Osteoblast (primary cell): ENCODE data around the gene DBX2. TPM values are rescaled to one million over a fixed set of nuclear protein-coding genes. Genes with fewer than 3 reads are reported as not detected.
"Not testable (repeated sequence)": the region's sequence is repeated elsewhere in the genome, so short reads cannot be mapped to it uniquely, and the experiment has no call there.

ENCODE experiments used
- DNase-seq: peaks from one replicate; pipeline ENCODE4 v3.0.0; 2011; ENCODE audit warnings: low spot score, mixed read lengths; ENCODE audit not compliant: insufficient read length; ENCODE audit errors: missing footprints
- H2AFZ ChIP-seq: 2 replicates; pipeline ENCODE4 v1.6.0; 2011; ENCODE audit warnings: mild to moderate bottlenecking, low read length
- H3K27ac ChIP-seq: 2 replicates; pipeline ENCODE4 v1.5.1; 2011; ENCODE audit warnings: mild to moderate bottlenecking, low read depth, low read length, moderate library complexity
- H3K27me3 ChIP-seq: 2 replicates; pipeline ENCODE4 v1.6.0; 2012; ENCODE audit warnings: mild to moderate bottlenecking, control low read depth, inconsistent platforms, low read length, moderate library complexity; ENCODE audit not compliant: insufficient read depth
- H3K36me3 ChIP-seq: 2 replicates; pipeline ENCODE4 v1.5.1; 2011; ENCODE audit warnings: mild to moderate bottlenecking, low read length, control low read depth, moderate library complexity; ENCODE audit not compliant: insufficient read depth
- H3K4me1 ChIP-seq: 2 replicates; pipeline ENCODE4 v1.5.1; 2011; ENCODE audit warnings: mild to moderate bottlenecking, low read length, control low read depth, moderate library complexity; ENCODE audit not compliant: insufficient read depth
- H3K4me2 ChIP-seq: 2 replicates; pipeline ENCODE4 v1.6.0; 2011; ENCODE audit warnings: mild to moderate bottlenecking, low read length; ENCODE audit not compliant: insufficient read depth
- H3K4me3 ChIP-seq: fragments of 200-600 bp; sonication (generic); 3 replicates; pipeline ENCODE4 v1.5.1; 2012; ENCODE audit warnings: mild to moderate bottlenecking, low read length, inconsistent platforms; ENCODE audit not compliant: insufficient read depth
- H3K79me2 ChIP-seq: 2 replicates; pipeline ENCODE4 v1.6.0; 2012; ENCODE audit warnings: mild to moderate bottlenecking, low read length, control low read depth, inconsistent platforms; ENCODE audit not compliant: insufficient read depth
- H3K9me3 ChIP-seq: 2 replicates; pipeline ENCODE4 v1.5.1; 2011; ENCODE audit warnings: low read depth, low read length, control low read depth
- H4K20me1 ChIP-seq: 2 replicates; pipeline ENCODE4 v1.6.0; 2012; ENCODE audit warnings: mild to moderate bottlenecking, low read length, control low read depth; ENCODE audit not compliant: insufficient read depth
- total RNA-seq: library from RNA; depleted of rRNA; stranded (reverse); fragments of >200 nt; gene quantifications from 2 replicates; pipeline ENCODE4 v1.2.3, GENCODE V29; 2012
- TF ChIP-seq, protein P1 (sequence below): IDR thresholded peaks from 2 replicates; pipeline ENCODE4 v1.5.1; 2011; ENCODE audit warnings: mild to moderate bottlenecking, low read depth, low read length, moderate library complexity; ENCODE audit errors: extremely low read depth

Gene DBX2
- total RNA-seq, 1 donor: not detected

- Histone ChIP-seq H3K4me2 (no peak overlapping the region), H3K4me3 (no peak overlapping the region), H3K9me3 (no peaks in the 10 kb centered on the region), H3K36me3 (no peaks in the 10 kb centered on the region), H3K79me2 (no peaks in the 10 kb centered on the region), H2AFZ (no peak overlapping the region), H3K27ac (no peak overlapping the region), H3K4me1 (no peaks in the 10 kb centered on the region), H3K27me3 (no peaks in the 10 kb centered on the region), H4K20me1 (no peaks in the 10 kb centered on the region)
- no peak for DNase-seq
- TF ChIP-seq, protein P1, sequence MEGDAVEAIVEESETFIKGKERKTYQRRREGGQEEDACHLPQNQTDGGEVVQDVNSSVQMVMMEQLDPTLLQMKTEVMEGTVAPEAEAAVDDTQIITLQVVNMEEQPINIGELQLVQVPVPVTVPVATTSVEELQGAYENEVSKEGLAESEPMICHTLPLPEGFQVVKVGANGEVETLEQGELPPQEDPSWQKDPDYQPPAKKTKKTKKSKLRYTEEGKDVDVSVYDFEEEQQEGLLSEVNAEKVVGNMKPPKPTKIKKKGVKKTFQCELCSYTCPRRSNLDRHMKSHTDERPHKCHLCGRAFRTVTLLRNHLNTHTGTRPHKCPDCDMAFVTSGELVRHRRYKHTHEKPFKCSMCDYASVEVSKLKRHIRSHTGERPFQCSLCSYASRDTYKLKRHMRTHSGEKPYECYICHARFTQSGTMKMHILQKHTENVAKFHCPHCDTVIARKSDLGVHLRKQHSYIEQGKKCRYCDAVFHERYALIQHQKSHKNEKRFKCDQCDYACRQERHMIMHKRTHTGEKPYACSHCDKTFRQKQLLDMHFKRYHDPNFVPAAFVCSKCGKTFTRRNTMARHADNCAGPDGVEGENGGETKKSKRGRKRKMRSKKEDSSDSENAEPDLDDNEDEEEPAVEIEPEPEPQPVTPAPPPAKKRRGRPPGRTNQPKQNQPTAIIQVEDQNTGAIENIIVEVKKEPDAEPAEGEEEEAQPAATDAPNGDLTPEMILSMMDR: no peak
These were observed 57.7 kb downstream of the DBX2 start for GRCh38 chr12:44993161-44993560.

DNA sequence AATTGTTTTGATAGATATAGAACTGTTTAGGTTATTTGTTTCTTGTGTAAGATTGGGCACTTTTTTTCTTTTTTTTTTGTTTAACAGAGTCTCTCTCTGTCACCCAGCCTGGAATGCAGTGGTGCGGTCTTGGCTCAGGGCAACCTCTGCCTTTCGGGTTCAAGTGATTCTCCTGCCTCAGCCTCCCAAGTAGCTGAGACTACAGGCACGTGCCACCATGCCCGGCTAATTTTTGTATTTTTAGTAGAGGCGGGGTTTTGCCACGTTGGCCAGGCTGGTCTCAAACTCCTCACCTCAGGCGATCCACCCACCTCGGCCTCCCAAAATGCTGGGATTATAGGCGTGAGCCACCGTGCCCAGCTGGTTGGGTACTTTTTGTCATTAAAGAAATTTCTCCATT is 66.0 kb downstream of the DBX2 start:
- H3K9me3 ChIP-seq, H3K27ac ChIP-seq, H3K4me3 ChIP-seq, H3K4me2 ChIP-seq, H2AFZ ChIP-seq, DNase-seq, H3K27me3 ChIP-seq, H3K4me1 ChIP-seq, H4K20me1 ChIP-seq, H3K79me2 ChIP-seq, H3K36me3 ChIP-seq: not testable (repeated sequence)

- no peak overlapping the region for H3K27ac ChIP-seq
- H2AFZ ChIP-seq: no peak overlapping the region
- H3K4me2 ChIP-seq: no peak overlapping the region
- TF ChIP-seq, protein P1: no peak
- no peaks in the 10 kb centered on the region for H4K20me1 ChIP-seq
- no peaks in the 10 kb centered on the region for H3K9me3 ChIP-seq
- H3K36me3 ChIP-seq: no peaks in the 10 kb centered on the region
- H3K4me3 ChIP-seq: no peak overlapping the region
- DNase-seq: no peak
- H3K4me1 ChIP-seq: no peaks in the 10 kb centered on the region
- no peaks in the 10 kb centered on the region for H3K79me2 ChIP-seq
- no peaks in the 10 kb centered on the region for H3K27me3 ChIP-seq
These were observed 71.0 kb downstream of the DBX2 start for GRCh38 chr12:44979918-44980317.

DNA sequence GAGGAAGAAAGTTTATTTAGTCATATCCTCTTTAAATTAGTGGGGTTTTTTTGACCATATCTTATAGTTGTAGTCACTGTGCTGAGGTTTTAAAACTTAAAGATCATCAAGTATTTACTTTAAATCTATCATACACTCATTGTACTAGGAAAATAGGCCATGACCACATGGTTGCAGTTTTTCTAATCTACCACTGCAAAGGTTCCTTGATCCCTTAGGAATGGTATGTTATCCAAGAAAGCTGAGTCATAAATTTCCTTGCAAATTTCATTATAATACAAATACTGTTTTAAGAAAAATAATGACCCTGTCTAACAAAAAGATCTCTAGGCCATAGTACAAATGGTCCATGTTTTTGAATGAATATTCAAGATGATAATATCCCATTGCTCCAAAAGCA is 74.7 kb downstream of the DBX2 start:
- Histone ChIP-seq H4K20me1 (no peaks in the 10 kb centered on the region), H3K4me1 (no peaks in the 10 kb centered on the region), H3K4me2 (no peak overlapping the region), H3K27ac (no peak overlapping the region), H3K27me3 (no peaks in the 10 kb centered on the region), H3K79me2 (no peaks in the 10 kb centered on the region), H3K9me3 (no peaks in the 10 kb centered on the region), H3K4me3 (no peak overlapping the region), H3K36me3 (no peaks in the 10 kb centered on the region), H2AFZ (no peak overlapping the region)
- TF ChIP-seq, protein P1: no peak
- no peak for DNase-seq
